ENCODE data around the gene CFDP1.

Gene CFDP1

GRCh38 chr16:75345711-75346110, 87.6 kb downstream of the CFDP1 start:
- Histone ChIP-seq H3K4me1 (ENCODE audit: control insufficient read depth, low read depth, low read length) (peaks cover 7% of the 10 kb centered on the region), H3K9ac (ENCODE audit: low read length) (no peak overlapping the region), H3K9me3 (ENCODE audit: control insufficient read depth, low read depth, low read length) (no peaks in the 10 kb centered on the region), H3K4me3 (ENCODE audit: low read length) (no peak overlapping the region), H3K27me3 (ENCODE audit: control insufficient read depth, insufficient read depth, low read length) (no peaks in the 10 kb centered on the region), H3K36me3 (ENCODE audit: control insufficient read depth, low read depth, low read length) (no peaks in the 10 kb centered on the region), H3K27ac (ENCODE audit: low read length) (no peak overlapping the region)

GRCh38 chr16:75343941-75344340, 89.4 kb downstream of the CFDP1 start:
- H3K27me3 ChIP-seq (ENCODE audit: control insufficient read depth, insufficient read depth, low read length): no peaks in the 10 kb centered on the region
- no peaks in the 10 kb centered on the region for H3K36me3 ChIP-seq (ENCODE audit: control insufficient read depth, low read depth, low read length)
- H3K4me3 ChIP-seq (ENCODE audit: low read length): no peak overlapping the region
- H3K27ac ChIP-seq (ENCODE audit: low read length): no peak overlapping the region
- peaks cover 8% of the 10 kb centered on the region for H3K4me1 ChIP-seq (ENCODE audit: control insufficient read depth, low read depth, low read length)
- H3K9ac ChIP-seq (ENCODE audit: low read length): no peak overlapping the region
- no peaks in the 10 kb centered on the region for H3K9me3 ChIP-seq (ENCODE audit: control insufficient read depth, low read depth, low read length)

DNA sequence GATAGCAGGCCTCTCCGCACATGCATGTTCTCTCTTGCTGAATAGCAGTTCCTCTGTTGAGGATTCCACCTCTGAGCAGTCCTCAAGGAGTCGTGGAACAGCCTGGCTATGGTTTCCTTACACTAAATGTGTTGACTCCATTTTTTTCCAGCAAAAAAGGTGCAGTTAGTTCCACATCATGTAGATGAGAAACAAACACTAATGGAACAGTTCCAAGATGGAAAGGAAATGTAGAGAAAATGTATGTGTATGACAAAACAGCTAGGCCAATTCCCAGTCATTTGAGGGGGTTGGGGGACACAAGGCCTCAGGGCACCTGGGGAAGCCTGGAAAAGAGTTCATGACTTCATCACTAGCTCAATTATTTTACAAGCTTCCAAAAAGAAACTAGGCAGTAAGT, 90.0 kb downstream of the CFDP1 start:
- Histone ChIP-seq H3K4me3 (ENCODE audit: low read length) (no peak overlapping the region), H3K9ac (ENCODE audit: low read length) (no peak overlapping the region), H3K27me3 (ENCODE audit: control insufficient read depth, insufficient read depth, low read length) (no peaks in the 10 kb centered on the region), H3K4me1 (ENCODE audit: control insufficient read depth, low read depth, low read length) (peaks cover 8% of the 10 kb centered on the region), H3K9me3 (ENCODE audit: control insufficient read depth, low read depth, low read length) (no peaks in the 10 kb centered on the region), H3K36me3 (ENCODE audit: control insufficient read depth, low read depth, low read length) (no peaks in the 10 kb centered on the region), H3K27ac (ENCODE audit: low read length) (no peak overlapping the region)

GRCh38 chr16:75342308-75342811, 90.9 kb downstream of the CFDP1 start:
- Histone ChIP-seq H3K27me3 (ENCODE audit: control insufficient read depth, insufficient read depth, low read length) (no peaks in the 10 kb centered on the region), H3K9ac (ENCODE audit: low read length) (no peak overlapping the region), H3K36me3 (ENCODE audit: control insufficient read depth, low read depth, low read length) (no peaks in the 10 kb centered on the region), H3K27ac (ENCODE audit: low read length) (no peak overlapping the region), H3K9me3 (ENCODE audit: control insufficient read depth, low read depth, low read length) (no peaks in the 10 kb centered on the region), H3K4me1 (ENCODE audit: control insufficient read depth, low read depth, low read length) (peaks cover 8% of the 10 kb centered on the region), H3K4me3 (ENCODE audit: low read length) (no peak overlapping the region)

GRCh38 chr16:75341564-75342307, 91.6 kb downstream of the CFDP1 start:
- Histone ChIP-seq H3K9ac (ENCODE audit: low read length) (no peak overlapping the region), H3K4me1 (ENCODE audit: control insufficient read depth, low read depth, low read length) (peaks cover 8% of the 10 kb centered on the region), H3K27me3 (ENCODE audit: control insufficient read depth, insufficient read depth, low read length) (no peaks in the 10 kb centered on the region), H3K27ac (ENCODE audit: low read length) (no peak overlapping the region), H3K9me3 (ENCODE audit: control insufficient read depth, low read depth, low read length) (no peaks in the 10 kb centered on the region), H3K4me3 (ENCODE audit: low read length) (no peak overlapping the region), H3K36me3 (ENCODE audit: control insufficient read depth, low read depth, low read length) (no peaks in the 10 kb centered on the region)

GRCh38 chr16:75340741-75341491, 92.4 kb downstream of the CFDP1 start:
- no peaks in the 10 kb centered on the region for H3K36me3 ChIP-seq (ENCODE audit: control insufficient read depth, low read depth, low read length)
- no peak overlapping the region for H3K27ac ChIP-seq (ENCODE audit: low read length)
- H3K9me3 ChIP-seq (ENCODE audit: control insufficient read depth, low read depth, low read length): no peaks in the 10 kb centered on the region
- H3K9ac ChIP-seq (ENCODE audit: low read length): no peak overlapping the region
- peaks cover 8% of the 10 kb centered on the region for H3K4me1 ChIP-seq (ENCODE audit: control insufficient read depth, low read depth, low read length)
- no peaks in the 10 kb centered on the region for H3K27me3 ChIP-seq (ENCODE audit: control insufficient read depth, insufficient read depth, low read length)
- no peak overlapping the region for H3K4me3 ChIP-seq (ENCODE audit: low read length)

DNA sequence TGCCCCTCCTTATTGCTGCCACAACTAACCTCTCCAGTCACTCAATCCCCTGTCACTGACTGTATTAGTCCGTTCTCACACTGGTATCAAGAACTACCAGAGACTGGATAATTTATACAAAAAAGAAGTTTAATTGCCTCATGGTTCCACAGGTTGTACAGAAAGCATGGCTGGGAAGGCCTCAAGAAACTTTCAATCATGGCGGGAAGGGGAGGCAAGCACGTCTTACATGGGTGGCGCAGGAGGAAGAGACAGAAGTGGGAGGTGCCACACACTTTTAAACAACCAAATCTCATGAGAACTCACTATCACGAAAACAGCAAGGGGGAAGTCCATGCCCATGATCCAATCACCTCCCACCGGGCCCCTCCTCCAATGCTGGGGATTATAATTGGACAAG, 95.9 kb downstream of the CFDP1 start:
- no peaks in the 10 kb centered on the region for H3K9me3 ChIP-seq (ENCODE audit: control insufficient read depth, low read depth, low read length)

DNA sequence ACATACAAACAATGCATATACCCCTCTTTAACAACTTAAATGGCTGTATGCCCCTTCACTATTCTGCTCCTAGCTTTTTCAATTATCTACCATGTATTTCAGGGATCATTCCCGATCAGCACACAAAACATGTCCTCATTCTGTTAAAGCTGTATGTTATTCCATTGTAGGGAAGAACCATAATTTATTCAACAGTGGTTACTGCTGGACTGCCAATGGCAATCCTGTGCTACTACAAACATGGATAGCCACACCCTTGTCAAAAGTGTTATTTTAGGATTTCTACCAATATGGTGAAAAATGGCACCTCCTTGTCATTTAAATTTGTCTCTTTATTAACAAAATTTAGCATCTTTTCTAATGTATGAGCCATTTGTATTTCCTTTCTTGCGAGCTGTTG, 96.8 kb downstream of the CFDP1 start:
- Histone ChIP-seq H3K36me3 (ENCODE audit: control insufficient read depth, low read depth, low read length) (no peaks in the 10 kb centered on the region), H3K4me1 (ENCODE audit: control insufficient read depth, low read depth, low read length) (peaks cover 8% of the 10 kb centered on the region), H3K27ac (ENCODE audit: low read length) (no peak overlapping the region), H3K27me3 (ENCODE audit: control insufficient read depth, insufficient read depth, low read length) (no peaks in the 10 kb centered on the region), H3K9me3 (ENCODE audit: control insufficient read depth, low read depth, low read length) (no peaks in the 10 kb centered on the region), H3K4me3 (ENCODE audit: low read length) (no peak overlapping the region), H3K9ac (ENCODE audit: low read length) (no peak overlapping the region)

More for the DNA sequence above, 95.9 kb downstream of the CFDP1 start:
- H3K36me3 ChIP-seq (ENCODE audit: control insufficient read depth, low read depth, low read length): no peaks in the 10 kb centered on the region
- H3K4me1 ChIP-seq (ENCODE audit: control insufficient read depth, low read depth, low read length): peaks cover 8% of the 10 kb centered on the region
- no peak overlapping the region for H3K4me3 ChIP-seq (ENCODE audit: low read length)
- no peak overlapping the region for H3K27ac ChIP-seq (ENCODE audit: low read length)
- H3K27me3 ChIP-seq (ENCODE audit: control insufficient read depth, insufficient read depth, low read length): no peaks in the 10 kb centered on the region
- no peak overlapping the region for H3K9ac ChIP-seq (ENCODE audit: low read length)

DNA sequence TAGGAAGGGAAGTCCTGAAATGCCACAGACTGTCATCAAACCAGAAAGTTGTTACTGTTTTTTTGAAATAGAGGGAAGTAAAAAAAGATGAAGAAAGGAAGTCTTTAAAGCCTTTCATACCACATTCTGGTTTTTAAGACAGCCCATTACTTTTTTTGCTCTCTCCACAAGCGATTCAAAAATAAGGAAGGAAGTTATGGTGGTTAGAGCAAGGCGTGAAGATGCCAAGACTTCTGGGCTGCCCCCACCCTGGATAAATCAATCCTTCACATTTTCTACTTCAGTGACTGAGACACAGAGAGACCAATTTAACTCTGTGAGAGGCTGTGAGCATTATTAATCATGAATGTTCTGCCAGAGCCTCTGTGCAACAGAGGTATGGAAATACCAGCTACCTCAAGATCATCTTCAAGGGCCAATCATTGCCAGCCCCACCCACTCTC, 99.6 kb downstream of the CFDP1 start:
- Histone ChIP-seq H3K27me3 (ENCODE audit: control insufficient read depth, insufficient read depth, low read length) (no peaks in the 10 kb centered on the region), H3K4me1 (ENCODE audit: control insufficient read depth, low read depth, low read length) (no peaks in the 10 kb centered on the region)

DNA sequence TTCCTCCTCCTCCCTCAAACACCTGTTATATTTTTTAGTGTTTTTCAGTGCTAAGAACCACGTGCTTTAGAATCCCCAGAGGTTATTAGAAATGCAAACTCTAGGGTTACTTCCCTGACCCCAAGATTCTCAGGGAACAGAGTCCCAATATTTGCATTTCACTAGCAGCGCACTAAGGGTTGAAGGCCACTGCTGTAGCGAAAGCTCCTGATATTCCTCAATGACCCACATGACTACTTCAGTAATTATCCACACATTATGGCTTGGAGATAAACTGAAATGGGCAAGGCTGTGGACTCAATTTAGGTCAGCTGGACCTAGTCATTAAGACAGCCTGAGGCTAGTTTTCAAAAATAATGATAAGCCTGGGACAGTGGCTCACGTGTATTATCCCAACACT, 103.4 kb downstream of the CFDP1 start:
- no peaks in the 10 kb centered on the region for H3K36me3 ChIP-seq (ENCODE audit: control insufficient read depth, low read depth, low read length)
- no peaks in the 10 kb centered on the region for H3K27me3 ChIP-seq (ENCODE audit: control insufficient read depth, insufficient read depth, low read length)
- H3K9ac ChIP-seq (ENCODE audit: low read length): no peak overlapping the region
- no peak overlapping the region for H3K4me3 ChIP-seq (ENCODE audit: low read length)
- no peaks in the 10 kb centered on the region for H3K9me3 ChIP-seq (ENCODE audit: control insufficient read depth, low read depth, low read length)
- H3K4me1 ChIP-seq (ENCODE audit: control insufficient read depth, low read depth, low read length): no peaks in the 10 kb centered on the region
- no peak overlapping the region for H3K27ac ChIP-seq (ENCODE audit: low read length)

More for the DNA sequence above, 99.6 kb downstream of the CFDP1 start:
- Histone ChIP-seq H3K36me3 (ENCODE audit: control insufficient read depth, low read depth, low read length) (no peaks in the 10 kb centered on the region), H3K9me3 (ENCODE audit: control insufficient read depth, low read depth, low read length) (no peaks in the 10 kb centered on the region), H3K27ac (ENCODE audit: low read length) (no peak overlapping the region), H3K9ac (ENCODE audit: low read length) (no peak overlapping the region), H3K4me3 (ENCODE audit: low read length) (no peak overlapping the region)

- Histone ChIP-seq H3K27me3 (ENCODE audit: control insufficient read depth, insufficient read depth, low read length) (no peaks in the 10 kb centered on the region), H3K4me1 (ENCODE audit: control insufficient read depth, low read depth, low read length) (no peaks in the 10 kb centered on the region), H3K4me3 (ENCODE audit: low read length) (no peak overlapping the region), H3K9ac (ENCODE audit: low read length) (no peak overlapping the region), H3K9me3 (ENCODE audit: control insufficient read depth, low read depth, low read length) (no peaks in the 10 kb centered on the region), H3K27ac (ENCODE audit: low read length) (no peak overlapping the region), H3K36me3 (ENCODE audit: control insufficient read depth, low read depth, low read length) (no peaks in the 10 kb centered on the region)
Measured at GRCh38 chr16:75326333-75326732, 107.0 kb downstream of the CFDP1 start.
